Activated naive CD8-positive, alpha-beta T cell treated with anti-CD3 and anti-CD28 coated beads, Interleukin-2, amount 50 U/mL, for 24 hours (primary cell): ENCODE data around the gene ATP2A3.

ENCODE experiments used
- ATAC-seq: fragments of 150-1000 bp; cut with Tn5 transposase; one replicate; pipeline ENCODE4 v1.10.0; 2021
- DNase-seq: peaks from one replicate; pipeline ENCODE4 v3.0.0; 2021
- H3K27ac Mint-ChIP-seq: one replicate; pipeline ENCODE4 v1.8.0; 2021; ENCODE audit warnings: mild to moderate bottlenecking, mixed read lengths
- H3K27me3 Mint-ChIP-seq: one replicate; pipeline ENCODE4 v1.8.0; 2021; ENCODE audit warnings: mixed read lengths
- H3K36me3 Mint-ChIP-seq: one replicate; pipeline ENCODE4 v1.8.0; 2021; ENCODE audit warnings: low read depth, mixed read lengths
- H3K4me1 Mint-ChIP-seq: one replicate; pipeline ENCODE4 v1.8.0; 2021; ENCODE audit warnings: mixed read lengths
- H3K4me3 Mint-ChIP-seq: one replicate; pipeline ENCODE4 v1.8.0; 2021; ENCODE audit warnings: mild to moderate bottlenecking, moderate library complexity, mixed read lengths
- H3K9me3 Mint-ChIP-seq: one replicate; pipeline ENCODE4 v1.8.0; 2021; ENCODE audit warnings: mixed read lengths

Gene ATP2A3

GRCh38 chr17:3913531-3914311, 50.5 kb downstream of the ATP2A3 start:
- peak; percentile 89 for DNase-seq
- peak; percentile 61 for ATAC-seq
- H3K27me3 Mint-ChIP-seq: peaks cover 2% of the 10 kb centered on the region
- H3K4me3 Mint-ChIP-seq: peak overlapping the region; percentile 62
- H3K36me3 Mint-ChIP-seq: no peaks in the 10 kb centered on the region
- H3K27ac Mint-ChIP-seq: peak overlapping the region; percentile 64
- H3K4me1 Mint-ChIP-seq: peaks cover 63% of the 10 kb centered on the region
- H3K9me3 Mint-ChIP-seq: no peaks in the 10 kb centered on the region

GRCh38 chr17:3912827-3913226, 51.4 kb downstream of the ATP2A3 start:
- Mint-ChIP-seq H3K4me3 (no peak overlapping the region), H3K27ac (no peak overlapping the region), H3K9me3 (no peaks in the 10 kb centered on the region), H3K36me3 (no peaks in the 10 kb centered on the region), H3K27me3 (peaks cover 2% of the 10 kb centered on the region), H3K4me1 (peaks cover 63% of the 10 kb centered on the region)
- ATAC-seq: no peak
- no peak for DNase-seq

GRCh38 chr17:3911271-3912053, 52.8 kb downstream of the ATP2A3 start:
- DNase-seq: peak; percentile 84
- no peaks in the 10 kb centered on the region for H3K36me3 Mint-ChIP-seq
- H3K9me3 Mint-ChIP-seq: no peaks in the 10 kb centered on the region
- H3K4me1 Mint-ChIP-seq: peaks cover 53% of the 10 kb centered on the region
- H3K27me3 Mint-ChIP-seq: peaks cover 2% of the 10 kb centered on the region
- peak overlapping the region; percentile 66 for H3K4me3 Mint-ChIP-seq
- peak overlapping the region; percentile 72 for H3K27ac Mint-ChIP-seq
- ATAC-seq: peak; percentile 90

GRCh38 chr17:3910420-3911270, 53.6 kb downstream of the ATP2A3 start:
- Mint-ChIP-seq H3K27me3 (peaks cover 2% of the 10 kb centered on the region), H3K4me3 (peak overlapping the region; percentile 66), H3K4me1 (peaks cover 45% of the 10 kb centered on the region), H3K27ac (peak overlapping the region; percentile 72), H3K9me3 (no peaks in the 10 kb centered on the region), H3K36me3 (no peaks in the 10 kb centered on the region)
- ATAC-seq: no peak
- DNase-seq: no peak

GRCh38 chr17:3909257-3909656, 55.0 kb downstream of the ATP2A3 start:
- Mint-ChIP-seq H3K4me3 (no peak overlapping the region), H3K9me3 (no peaks in the 10 kb centered on the region), H3K36me3 (no peaks in the 10 kb centered on the region), H3K4me1 (peaks cover 37% of the 10 kb centered on the region), H3K27ac (no peak overlapping the region), H3K27me3 (peaks cover 2% of the 10 kb centered on the region)
- no peak for DNase-seq
- no peak for ATAC-seq

GRCh38 chr17:3907483-3908216, 56.6 kb downstream of the ATP2A3 start:
- ATAC-seq: no peak
- H3K27ac Mint-ChIP-seq: no peak overlapping the region
- no peaks in the 10 kb centered on the region for H3K36me3 Mint-ChIP-seq
- peaks cover 1% of the 10 kb centered on the region for H3K27me3 Mint-ChIP-seq
- no peaks in the 10 kb centered on the region for H3K9me3 Mint-ChIP-seq
- no peak overlapping the region for H3K4me3 Mint-ChIP-seq
- H3K4me1 Mint-ChIP-seq: peaks cover 26% of the 10 kb centered on the region
- no peak for DNase-seq

GRCh38 chr17:3906881-3907280, 57.4 kb downstream of the ATP2A3 start:
- Mint-ChIP-seq H3K36me3 (no peaks in the 10 kb centered on the region), H3K4me1 (peaks cover 20% of the 10 kb centered on the region), H3K4me3 (no peak overlapping the region), H3K27ac (no peak overlapping the region), H3K27me3 (no peaks in the 10 kb centered on the region), H3K9me3 (no peaks in the 10 kb centered on the region)
- no peak for DNase-seq
- no peak for ATAC-seq

GRCh38 chr17:3905017-3905520, 59.2 kb downstream of the ATP2A3 start:
- Mint-ChIP-seq H3K9me3 (no peaks in the 10 kb centered on the region), H3K27me3 (no peaks in the 10 kb centered on the region), H3K27ac (no peak overlapping the region), H3K4me1 (peaks cover 2% of the 10 kb centered on the region), H3K4me3 (no peak overlapping the region), H3K36me3 (no peaks in the 10 kb centered on the region)
- no peak for DNase-seq
- peak; percentile 12 for ATAC-seq

GRCh38 chr17:3904501-3904900, 59.7 kb downstream of the ATP2A3 start:
- Mint-ChIP-seq H3K36me3 (no peaks in the 10 kb centered on the region), H3K27ac (no peak overlapping the region), H3K9me3 (no peaks in the 10 kb centered on the region), H3K4me3 (no peak overlapping the region), H3K4me1 (peaks cover 2% of the 10 kb centered on the region), H3K27me3 (no peaks in the 10 kb centered on the region)
- DNase-seq (peak; percentile 29), ATAC-seq (peak; percentile 63)

- no peak overlapping the region for H3K4me3 Mint-ChIP-seq
- peak overlapping the region; percentile 49 for H3K27ac Mint-ChIP-seq
- DNase-seq (no peak), ATAC-seq (no peak)
- no peaks in the 10 kb centered on the region for H3K36me3 Mint-ChIP-seq
- H3K9me3 Mint-ChIP-seq: no peaks in the 10 kb centered on the region
- no peaks in the 10 kb centered on the region for H3K27me3 Mint-ChIP-seq
- H3K4me1 Mint-ChIP-seq: peaks cover 2% of the 10 kb centered on the region
Measured at GRCh38 chr17:3903881-3904290, 60.4 kb downstream of the ATP2A3 start.

- Mint-ChIP-seq H3K27ac (no peak overlapping the region), H3K9me3 (no peaks in the 10 kb centered on the region)
Measured at GRCh38 chr17:3903051-3903825, 61.0 kb downstream of the ATP2A3 start.

GRCh38 chr17:3900646-3901045, 63.6 kb downstream of the ATP2A3 start:
- H3K4me3 Mint-ChIP-seq: no peak overlapping the region
- no peaks in the 10 kb centered on the region for H3K27me3 Mint-ChIP-seq
- ATAC-seq (no peak), DNase-seq (no peak)
- H3K9me3 Mint-ChIP-seq: no peaks in the 10 kb centered on the region
- no peaks in the 10 kb centered on the region for H3K36me3 Mint-ChIP-seq
- H3K4me1 Mint-ChIP-seq: peaks cover 2% of the 10 kb centered on the region
- H3K27ac Mint-ChIP-seq: no peak overlapping the region

More at GRCh38 chr17:3903051-3903825, 61.0 kb downstream of the ATP2A3 start:
- DNase-seq: no peak
- Mint-ChIP-seq H3K4me1 (peaks cover 2% of the 10 kb centered on the region), H3K36me3 (no peaks in the 10 kb centered on the region), H3K4me3 (no peak overlapping the region), H3K27me3 (no peaks in the 10 kb centered on the region)
- no peak for ATAC-seq

- no peaks in the 10 kb centered on the region for H3K27me3 Mint-ChIP-seq
- H3K27ac Mint-ChIP-seq: no peak overlapping the region
- H3K36me3 Mint-ChIP-seq: no peaks in the 10 kb centered on the region
- ATAC-seq (no peak), DNase-seq (no peak)
- H3K9me3 Mint-ChIP-seq: no peaks in the 10 kb centered on the region
- peaks cover 8% of the 10 kb centered on the region for H3K4me1 Mint-ChIP-seq
- H3K4me3 Mint-ChIP-seq: no peak overlapping the region
Measured at GRCh38 chr17:3897731-3898130, 66.5 kb downstream of the ATP2A3 start.
